Measurements from ENCODE around the gene GPR55.

DNA sequence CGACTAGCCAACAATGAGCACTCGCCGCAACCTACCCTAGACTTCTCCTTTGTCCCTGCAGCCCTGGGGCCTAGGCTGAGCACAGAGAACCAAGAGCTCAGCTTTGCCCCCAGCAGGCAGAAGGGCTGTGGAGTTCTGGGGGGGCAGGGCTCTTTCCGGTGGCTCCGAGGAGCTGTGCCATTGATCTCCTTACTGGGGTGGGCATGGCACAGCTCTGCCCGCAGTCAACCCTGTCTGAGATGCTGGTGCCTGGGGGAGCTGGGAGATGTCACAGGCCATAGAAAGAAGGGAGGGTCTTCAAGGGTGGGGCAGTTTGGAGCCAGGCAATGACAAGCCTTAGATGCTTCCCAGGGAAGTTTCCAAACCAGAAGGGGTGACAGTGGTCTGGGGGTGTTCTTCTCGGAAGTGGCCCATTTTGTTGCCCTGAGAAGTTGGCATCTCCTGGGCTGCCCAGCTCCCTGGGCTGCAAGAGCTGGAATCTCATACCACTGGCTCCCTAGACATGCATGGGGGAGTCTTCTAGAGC is 14.1 kb upstream of the GPR55 start:
- TF ChIP-seq CTCF (IDR thresholded peaks at IDR 0.05) (no peak), POLR2A (IDR thresholded peaks at IDR 0.05) (no peak)
